ENCODE measurements around the gene PLEKHA7. TPM values are rescaled to one million over a fixed set of nuclear protein-coding genes. Genes with fewer than 3 reads are reported as not detected.

The PLEKHA7 gene
- total RNA-seq, 4 donors from 2014 or later: 14.7 to 33.5 (median 16.7) TPM

GRCh38 chr11:16781936-16782919, 232.0 kb downstream of the PLEKHA7 start:
- TF ChIP-seq CTCF (IDR thresholded peaks at IDR 0.05; ENCODE audit: low read depth): no peak

GRCh38 chr11:16780698-16781550, 233.3 kb downstream of the PLEKHA7 start:
- no peak for TF ChIP-seq CTCF (IDR thresholded peaks at IDR 0.05; ENCODE audit: low read depth)

DNA sequence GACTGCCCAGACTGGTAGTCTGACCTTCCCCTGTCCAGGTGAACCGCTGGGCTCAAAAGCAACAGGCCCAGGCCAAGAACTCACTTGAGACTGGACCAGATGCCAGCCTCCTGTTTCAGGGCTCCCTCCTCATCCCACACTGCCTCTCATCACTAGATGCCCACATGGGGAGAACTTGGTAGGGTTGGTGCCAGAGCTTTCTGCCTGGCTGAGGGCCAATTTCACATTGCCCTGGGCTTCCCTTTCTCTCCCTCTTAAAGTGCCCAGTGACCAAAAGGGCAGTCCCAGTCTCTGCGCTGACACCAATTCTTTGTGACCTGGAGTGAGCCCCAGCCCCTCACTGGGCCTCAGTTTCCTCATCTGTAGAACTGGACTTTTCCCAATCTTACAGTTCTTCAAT, 234.1 kb downstream of the PLEKHA7 start:
- no peak for TF ChIP-seq CTCF (IDR thresholded peaks at IDR 0.05; ENCODE audit: low read depth)

DNA sequence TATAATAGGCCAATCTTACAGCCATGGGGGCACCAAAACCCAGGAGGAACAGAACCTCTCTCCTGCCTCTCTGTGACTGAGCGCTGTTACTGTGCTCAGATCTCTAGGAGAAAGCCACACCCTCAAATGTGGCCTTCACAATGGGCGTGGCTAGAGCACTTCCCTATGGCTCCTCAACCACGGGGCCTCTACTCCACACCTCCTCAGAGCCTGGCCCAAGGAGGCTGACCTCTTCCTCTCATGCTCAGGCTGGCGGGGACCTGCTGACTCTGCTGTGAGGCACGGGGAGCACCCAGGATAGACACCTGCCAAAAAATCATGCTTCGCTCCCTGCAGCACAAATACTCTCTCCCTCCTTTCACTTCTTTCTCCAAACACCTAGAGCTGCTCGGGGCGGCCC, 234.8 kb downstream of the PLEKHA7 start:
- no peak for TF ChIP-seq CTCF (IDR thresholded peaks at IDR 0.05; ENCODE audit: low read depth)

- no peak for TF ChIP-seq CTCF (IDR thresholded peaks at IDR 0.05; ENCODE audit: low read depth)
Measured at GRCh38 chr11:16778876-16779275, 235.3 kb downstream of the PLEKHA7 start.

DNA sequence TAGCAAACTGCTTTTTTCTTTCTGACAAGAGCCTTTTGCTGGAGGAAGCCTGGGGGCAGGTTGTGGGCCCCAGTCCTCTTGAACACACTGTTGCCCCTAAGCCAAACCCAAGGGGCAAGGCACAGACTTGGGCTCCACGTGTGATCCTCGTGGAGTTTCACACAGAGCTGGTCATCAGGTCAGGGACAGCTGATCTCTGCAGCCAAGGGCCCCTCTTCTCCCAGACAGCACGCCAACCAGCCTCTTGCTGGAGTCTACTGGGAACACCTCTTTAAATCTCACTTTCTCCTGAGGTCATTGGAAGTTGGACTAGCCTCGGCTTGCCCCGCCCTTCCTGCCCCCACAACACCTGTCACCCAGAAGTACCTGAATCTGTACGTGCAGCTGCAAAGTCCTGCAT, 235.9 kb downstream of the PLEKHA7 start:
- no peak for TF ChIP-seq CTCF (IDR thresholded peaks at IDR 0.05; ENCODE audit: low read depth)

GRCh38 chr11:16777613-16777975, 236.6 kb downstream of the PLEKHA7 start:
- TF ChIP-seq CTCF (IDR thresholded peaks at IDR 0.05; ENCODE audit: low read depth): no peak

Measured in subcutaneous adipose tissue (tissue), 4 donors.